Measurements from ENCODE around the gene RASSF8. TPM values are rescaled to one million over a fixed set of nuclear protein-coding genes. Genes with fewer than 3 reads are reported as not detected.

The RASSF8 gene
- total RNA-seq, 3 donors from 2014 or later, result 42.6 to 52.1 (median 47.5) TPM

- no peak for DNase-seq (ENCODE audit: low spot score in 2 of 2)
- no peaks in the 10 kb centered on the region for H3K36me3 ChIP-seq
- H3K4me1 ChIP-seq, result no peaks in the 10 kb centered on the region
- no peak overlapping the region for H3K27ac ChIP-seq
- no peaks in the 10 kb centered on the region for H3K27me3 ChIP-seq
- no peaks in the 10 kb centered on the region for H3K9me3 ChIP-seq
- H3K4me3 ChIP-seq, result no peak overlapping the region
- TF ChIP-seq POLR2AphosphoS5 (IDR thresholded peaks at IDR 0.05) (no peak), CTCF (IDR thresholded peaks at IDR 0.05) (no peak), POLR2A (IDR thresholded peaks at IDR 0.05) (no peak)
- intact Hi-C loops (cut with DNase I; ENCODE audit: low total_unique reads), result no loop called here
Measured at GRCh38 chr12:26058308-26058707, 99.8 kb downstream of the RASSF8 start.

GRCh38 chr12:26058818-26059217 lies 100.3 kb downstream of the RASSF8 start:
- no peaks in the 10 kb centered on the region for H3K36me3 ChIP-seq
- no peaks in the 10 kb centered on the region for H3K9me3 ChIP-seq
- TF ChIP-seq CTCF (IDR thresholded peaks at IDR 0.05) (no peak), POLR2A (IDR thresholded peaks at IDR 0.05) (no peak), POLR2AphosphoS5 (IDR thresholded peaks at IDR 0.05) (no peak)
- no peak for DNase-seq (ENCODE audit: low spot score in 2 of 2)
- intact Hi-C loops (cut with DNase I; ENCODE audit: low total_unique reads), result no loop called here
- no peaks in the 10 kb centered on the region for H3K27me3 ChIP-seq
- no peak overlapping the region for H3K4me3 ChIP-seq
- no peak overlapping the region for H3K27ac ChIP-seq
- no peaks in the 10 kb centered on the region for H3K4me1 ChIP-seq

- no peak for DNase-seq (ENCODE audit: low spot score in 2 of 2)
- Histone ChIP-seq H3K36me3 (no peaks in the 10 kb centered on the region), H3K27me3 (no peaks in the 10 kb centered on the region), H3K4me3 (no peak overlapping the region), H3K9me3 (no peaks in the 10 kb centered on the region), H3K27ac (no peak overlapping the region), H3K4me1 (no peaks in the 10 kb centered on the region)
- intact Hi-C loops (cut with DNase I; ENCODE audit: low total_unique reads), result no loop called here
- no peak for TF ChIP-seq POLR2AphosphoS5 (IDR thresholded peaks at IDR 0.05)
- no peak for TF ChIP-seq POLR2A (IDR thresholded peaks at IDR 0.05)
- TF ChIP-seq CTCF (IDR thresholded peaks at IDR 0.05), result no peak
Measured at GRCh38 chr12:26062006-26062405, 103.5 kb downstream of the RASSF8 start.

- DNase-seq (ENCODE audit: low spot score in 2 of 2), result no peak
- H3K4me1 ChIP-seq, result no peaks in the 10 kb centered on the region
- TF ChIP-seq CTCF (IDR thresholded peaks at IDR 0.05) (no peak), POLR2AphosphoS5 (IDR thresholded peaks at IDR 0.05) (no peak), POLR2A (IDR thresholded peaks at IDR 0.05) (no peak)
- intact Hi-C loops (cut with DNase I; ENCODE audit: low total_unique reads), result no loop called here
- no peaks in the 10 kb centered on the region for H3K9me3 ChIP-seq
- no peaks in the 10 kb centered on the region for H3K36me3 ChIP-seq
- H3K27me3 ChIP-seq, result no peaks in the 10 kb centered on the region
- H3K27ac ChIP-seq, result no peak overlapping the region
- H3K4me3 ChIP-seq, result no peak overlapping the region
Measured at GRCh38 chr12:26062566-26062965, 104.1 kb downstream of the RASSF8 start.

GRCh38 chr12:26065451-26065850 lies 107.0 kb downstream of the RASSF8 start:
- no peaks in the 10 kb centered on the region for H3K9me3 ChIP-seq
- no peak for DNase-seq (ENCODE audit: low spot score in 2 of 2)
- no peaks in the 10 kb centered on the region for H3K4me1 ChIP-seq
- intact Hi-C loops (cut with DNase I; ENCODE audit: low total_unique reads), result no loop called here
- no peak overlapping the region for H3K27ac ChIP-seq
- H3K27me3 ChIP-seq, result no peaks in the 10 kb centered on the region
- H3K4me3 ChIP-seq, result no peak overlapping the region
- no peaks in the 10 kb centered on the region for H3K36me3 ChIP-seq
- TF ChIP-seq CTCF (IDR thresholded peaks at IDR 0.05) (no peak), POLR2A (IDR thresholded peaks at IDR 0.05) (no peak), POLR2AphosphoS5 (IDR thresholded peaks at IDR 0.05) (no peak)
